OCI-LY7 (cell line): ENCODE results near the gene GTSE1. TPM values are rescaled to one million over a fixed set of nuclear protein-coding genes. Genes with fewer than 3 reads are reported as not detected.

Source experiments
- BruUV-seq: library from RNA; stranded (reverse); fragments of 400-500 nt; replicated peaks from 2 replicates; lab custom pipeline; 2021; lab: Mats Ljungman, UMichigan
- CTCF ChIA-PET: fragments of 300-600 bp; sonication (Branson Sonifier 250); formaldehyde crosslinking; loops from one replicate; lab custom pipeline; 2022; ENCODE audit warnings: antibody characterized with exemption; ENCODE audit not compliant: unreplicated experiment; lab: Charles Lee
- POLR2A ChIA-PET: fragments of 300-600 bp; sonication (Branson Sonifier 250); formaldehyde crosslinking; loops from one replicate; lab custom pipeline; 2022; ENCODE audit warnings: antibody characterized with exemption; lab: Charles Lee
- DNase-seq: peaks from one replicate; pipeline ENCODE4 v3.0.0-alpha.2; 2015; ENCODE audit warnings: low spot score
- H2AFZ ChIP-seq: fragments of 200-600 bp; sonication (generic), shearing (Covaris generic); 2 replicates; pipeline ENCODE4 v1.6.1; 2014; ENCODE audit warnings: mild to moderate bottlenecking, antibody characterized with exemption, low read length, moderate library complexity
- H3K27ac ChIP-seq: fragments of 200-600 bp; sonication (generic); 2 replicates; pipeline ENCODE4 v1.5.1; 2014; ENCODE audit warnings: mixed run types, low read depth, mild to moderate bottlenecking, moderate library complexity, low read length, inconsistent platforms; ENCODE audit not compliant: poor library complexity, severe bottlenecking
- H3K36me3 ChIP-seq: fragments of 200-600 bp; sonication (generic); 2 replicates; pipeline ENCODE4 v1.6.1; 2014; ENCODE audit warnings: mild to moderate bottlenecking, antibody characterized with exemption, low read length, moderate library complexity, mixed read lengths; ENCODE audit not compliant: insufficient read depth
- H3K4me1 ChIP-seq: fragments of 200-600 bp; sonication (generic); 2 replicates; pipeline ENCODE4 v1.5.1; 2014; ENCODE audit warnings: mild to moderate bottlenecking, low read length; ENCODE audit not compliant: insufficient read depth, poor library complexity, severe bottlenecking
- H3K4me2 ChIP-seq: fragments of 200-600 bp; sonication (generic); 2 replicates; pipeline ENCODE4 v1.6.1; 2014; ENCODE audit warnings: mild to moderate bottlenecking, low read length
- H3K4me3 ChIP-seq: fragments of 200-600 bp; sonication (generic); 2 replicates; pipeline ENCODE4 v1.5.1; 2014; ENCODE audit warnings: mild to moderate bottlenecking, low read depth, low read length; ENCODE audit not compliant: poor library complexity, severe bottlenecking
- H3K79me2 ChIP-seq: fragments of 200-600 bp; sonication (generic); 2 replicates; pipeline ENCODE4 v1.6.1; 2016; ENCODE audit warnings: low read depth, mild to moderate bottlenecking, low read length, moderate library complexity, mixed read lengths; ENCODE audit not compliant: insufficient read depth
- H3K9me2 ChIP-seq: fragments of 200-600 bp; sonication (generic); 2 replicates; pipeline ENCODE4 v1.6.1; 2016; ENCODE audit warnings: mild to moderate bottlenecking, low read length, mixed read lengths; ENCODE audit not compliant: insufficient read depth
- H3K9me3 ChIP-seq: fragments of 200-600 bp; sonication (generic); 2 replicates; pipeline ENCODE4 v1.6.1; 2014; ENCODE audit warnings: mild to moderate bottlenecking, mixed run types, low read length, mixed read lengths
- H4K20me1 ChIP-seq: fragments of 200-600 bp; sonication (generic); 2 replicates; pipeline ENCODE4 v1.6.1; 2014; ENCODE audit warnings: mild to moderate bottlenecking, antibody characterized with exemption, low read length, moderate library complexity, mixed read lengths; ENCODE audit not compliant: insufficient read depth
- EZH2phosphoT487 ChIP-seq: fragments of 200-600 bp; sonication (generic); IDR thresholded peaks from 2 replicates; pipeline ENCODE4 v1.6.1; 2018; ENCODE audit warnings: low read depth, borderline replicate concordance, mild to moderate bottlenecking, mixed run types, antibody characterized with exemption, low read length, moderate library complexity, mixed read lengths
- intact Hi-C: fragments of 100-400 bp; cut with micrococcal nuclease; formaldehyde crosslinking; loops from one replicate; pipeline ENCODE4 v1.10.0; 2022; ENCODE audit not compliant: unreplicated experiment
- total RNA-seq, 2 experiments: library from RNA; depleted of rRNA in 1 of 2; stranded (reverse); fragments of >200 nt in 1 of 2; shearing (Covaris generic) in 1 of 2; gene quantifications; 2 replicates each; pipeline ENCODE4 v1.2.3, GENCODE V29; 2014 to 2022
- TF ChIP-seq, protein P1 (sequence below): fragments of 200-600 bp; sonication (generic); conservative IDR thresholded peaks from 2 replicates; pipeline ENCODE4 v1.5.1; 2014; ENCODE audit warnings: mild to moderate bottlenecking, antibody characterized with exemption, low read length, moderate library complexity, mixed read lengths

The GTSE1 gene
- total RNA-seq, 2 experiments from 2014 or later = 54.7 to 109 TPM

DNA sequence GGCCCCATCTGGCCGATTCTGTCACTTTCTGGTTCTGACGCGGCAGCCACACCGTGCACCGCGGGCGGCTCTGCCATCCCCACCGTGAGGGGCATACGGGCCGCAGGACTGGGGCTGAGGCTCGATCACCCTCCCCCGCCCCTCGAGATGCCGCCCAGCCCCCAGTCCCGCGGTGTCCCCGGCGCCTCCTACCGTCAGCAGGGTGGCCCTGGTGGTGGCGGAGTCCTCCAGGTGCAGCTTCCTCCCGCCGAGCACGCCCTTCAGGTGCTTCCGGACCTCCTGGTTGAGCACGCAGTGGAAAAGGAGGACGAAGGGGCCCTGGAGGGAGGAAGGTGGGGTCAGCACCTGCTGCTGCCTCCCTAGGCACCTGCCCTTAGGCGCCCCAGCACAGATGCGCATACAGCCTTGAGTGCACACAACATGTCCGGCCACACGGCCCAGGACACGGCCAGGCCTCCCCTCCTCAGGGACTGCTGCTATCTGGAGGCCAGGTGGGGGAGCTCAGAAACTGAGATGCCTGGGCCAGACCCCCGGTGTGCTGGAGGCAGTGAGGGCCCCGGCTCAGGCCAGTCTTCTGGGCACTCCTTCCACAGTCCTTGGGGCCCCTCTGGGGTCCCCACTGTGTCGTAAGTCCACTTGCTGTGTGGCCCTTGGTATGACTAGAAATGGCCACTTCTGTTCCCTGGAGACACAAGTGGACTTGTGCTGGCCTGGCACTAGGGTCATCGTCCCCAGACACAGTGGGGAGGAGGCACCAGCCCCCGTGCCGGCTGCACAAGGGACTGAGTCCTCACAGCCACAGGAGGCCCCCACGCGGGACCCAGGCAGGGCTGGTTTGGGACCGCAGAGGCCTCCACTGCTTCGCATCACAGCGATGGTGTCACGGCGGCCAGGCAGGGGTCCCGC lies 70.4 kb downstream of the GTSE1 start:
- H3K27ac ChIP-seq = peak overlapping the region; percentile 39
- H3K36me3 ChIP-seq = no peaks in the 10 kb centered on the region
- BruUV-seq = no TSS peak
- TF ChIP-seq, protein P1, sequence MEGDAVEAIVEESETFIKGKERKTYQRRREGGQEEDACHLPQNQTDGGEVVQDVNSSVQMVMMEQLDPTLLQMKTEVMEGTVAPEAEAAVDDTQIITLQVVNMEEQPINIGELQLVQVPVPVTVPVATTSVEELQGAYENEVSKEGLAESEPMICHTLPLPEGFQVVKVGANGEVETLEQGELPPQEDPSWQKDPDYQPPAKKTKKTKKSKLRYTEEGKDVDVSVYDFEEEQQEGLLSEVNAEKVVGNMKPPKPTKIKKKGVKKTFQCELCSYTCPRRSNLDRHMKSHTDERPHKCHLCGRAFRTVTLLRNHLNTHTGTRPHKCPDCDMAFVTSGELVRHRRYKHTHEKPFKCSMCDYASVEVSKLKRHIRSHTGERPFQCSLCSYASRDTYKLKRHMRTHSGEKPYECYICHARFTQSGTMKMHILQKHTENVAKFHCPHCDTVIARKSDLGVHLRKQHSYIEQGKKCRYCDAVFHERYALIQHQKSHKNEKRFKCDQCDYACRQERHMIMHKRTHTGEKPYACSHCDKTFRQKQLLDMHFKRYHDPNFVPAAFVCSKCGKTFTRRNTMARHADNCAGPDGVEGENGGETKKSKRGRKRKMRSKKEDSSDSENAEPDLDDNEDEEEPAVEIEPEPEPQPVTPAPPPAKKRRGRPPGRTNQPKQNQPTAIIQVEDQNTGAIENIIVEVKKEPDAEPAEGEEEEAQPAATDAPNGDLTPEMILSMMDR = no peak; the same call in 1 of the 2 replicates
- no peak for TF ChIP-seq EZH2phosphoT487
- H3K4me1 ChIP-seq = peaks cover 25% of the 10 kb centered on the region
- H3K9me3 ChIP-seq = no peaks in the 10 kb centered on the region
- H3K4me3 ChIP-seq = no peak overlapping the region
- DNase-seq = peak; percentile 77
- no peaks in the 10 kb centered on the region for H4K20me1 ChIP-seq
- H3K79me2 ChIP-seq = no peaks in the 10 kb centered on the region
- intact Hi-C loops = loop anchor here (1.0 kb wide), 1 partner anchor 175 kb away; no protein-coding TSS in a partner anchor
- CTCF ChIA-PET = interaction anchor here (0.6 to 1.9 kb wide), 2 partner anchors 175 to 664 kb away, joined by 4 to 7 read pairs; no protein-coding TSS in a partner anchor
- peak overlapping the region; percentile 53 for H3K4me2 ChIP-seq
- no peak overlapping the region; the same call in 1 of the 2 replicates for H2AFZ ChIP-seq
- POLR2A ChIA-PET = interaction anchor here (0.6 kb wide), 1 partner anchor 729 kb away, joined by 4 read pairs; no protein-coding TSS in a partner anchor
- no peaks in the 10 kb centered on the region for H3K9me2 ChIP-seq

DNA sequence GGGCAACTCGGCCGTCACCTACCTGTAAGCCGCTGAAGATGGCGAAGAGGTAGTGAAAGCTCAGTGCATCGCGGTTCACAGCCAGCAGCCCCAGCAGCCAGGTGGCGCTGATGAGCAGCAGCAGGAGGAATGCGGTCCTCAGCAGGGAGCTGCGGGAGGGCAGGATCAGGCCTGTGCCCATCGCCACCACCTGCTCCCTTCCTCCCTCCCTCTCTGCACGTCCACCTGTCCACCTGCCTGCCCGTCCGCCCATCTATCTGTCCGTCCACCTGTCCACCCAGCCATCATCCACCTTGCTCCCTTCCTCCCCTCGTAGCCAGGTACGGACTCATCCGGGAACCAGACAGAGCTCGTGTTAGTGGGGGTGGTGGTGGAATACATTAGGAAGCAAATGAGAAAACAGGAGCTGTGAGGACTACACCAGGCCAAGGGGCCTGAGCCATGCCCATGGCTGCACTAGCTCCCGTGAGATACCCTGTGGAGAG lies 71.1 kb downstream of the GTSE1 start:
- ChIA-PET CTCF (interaction anchor here (0.6 to 1.9 kb wide), 4 partner anchors 167 to 691 kb away, joined by 3 to 7 read pairs (median 4); no protein-coding TSS in a partner anchor), POLR2A (no interaction called here)
- Histone ChIP-seq H4K20me1 (no peaks in the 10 kb centered on the region), H3K4me2 (peak overlapping the region; percentile 53; the same call in 1 of the 2 replicates), H3K36me3 (no peaks in the 10 kb centered on the region), H3K4me1 (peaks cover 18% of the 10 kb centered on the region), H3K9me2 (no peaks in the 10 kb centered on the region), H3K4me3 (no peak overlapping the region), H3K9me3 (no peaks in the 10 kb centered on the region), H3K79me2 (no peaks in the 10 kb centered on the region), H2AFZ (no peak overlapping the region), H3K27ac (no peak overlapping the region)
- BruUV-seq = no TSS peak
- TF ChIP-seq, protein P1 = peak; percentile 88
- TF ChIP-seq EZH2phosphoT487 = no peak
- DNase-seq = peak; percentile 62
- intact Hi-C loops = loop anchor here (1.0 kb wide), 1 partner anchor 175 kb away; no protein-coding TSS in a partner anchor
